ENCODE measurements around the gene PTMA. TPM values are rescaled to one million over a fixed set of nuclear protein-coding genes. Genes with fewer than 3 reads are reported as not detected.

PTMA gene
- total and polyA plus RNA-seq, 5 experiments from 2014 or later: 1,008 to 2,224 (median 1,851) TPM

DNA sequence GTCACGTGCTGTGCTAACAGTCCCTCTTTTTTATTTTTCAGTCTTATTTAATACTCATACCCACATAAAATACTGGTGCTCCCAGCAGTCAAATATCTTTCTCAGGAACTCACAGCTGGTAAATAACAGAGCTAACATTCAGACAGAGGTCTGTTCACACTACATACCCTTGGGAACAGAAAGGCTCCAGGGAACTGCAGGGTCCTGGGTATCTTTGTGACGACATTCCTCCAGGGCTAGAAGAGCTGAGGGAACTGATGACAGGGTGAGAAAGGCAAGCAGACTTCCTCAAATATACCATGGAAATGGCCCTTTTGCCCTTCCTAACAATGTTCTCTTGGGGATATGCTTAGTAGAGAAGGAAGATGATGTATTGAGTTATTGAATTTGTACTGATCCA lies 53.4 kb downstream of the PTMA start:
- no peak for ATAC-seq
- no peaks in the 10 kb centered on the region for H3K9me3 Mint-ChIP-seq
- POLR2A ChIA-PET: no interaction called here
- H3K4me1 Mint-ChIP-seq: peaks cover 12 to 19% (median 17%) of the 10 kb centered on the region in 4 donors
- H3K36me3 Mint-ChIP-seq: peaks cover 0 to 6% (median 0%) of the 10 kb centered on the region in 3 donors
- H3K27me3 Mint-ChIP-seq: no peaks in the 10 kb centered on the region
- no peak for DNase-seq
- no peak overlapping the region for H3K4me3 Mint-ChIP-seq
- no peak overlapping the region for H3K27ac Mint-ChIP-seq

Other genes with a start within 250 kb of the PTMA start
- 100 to 1,000 TPM; 446 to 467 TPM for gene NCL, start 244.0 kb upstream of the PTMA start, total RNA-seq
- gene NCL, start 244.0 kb upstream of the PTMA start, polyA plus RNA-seq: 100 to 1,000 TPM; 370 to 590 (median 468) TPM
- under 1 TPM in 1 of 2 experiments, not detected in 1; 0.10 TPM for gene NMUR1, start 178.1 kb upstream of the PTMA start, total RNA-seq
- 1 to 10 TPM in 1 of 3 donors, under 1 TPM in 2; 0.07 to 3.7 (median 0.17) TPM for gene NMUR1, start 178.1 kb upstream of the PTMA start, polyA plus RNA-seq
- not detected for gene TEX44, start 115.7 kb upstream of the PTMA start, total RNA-seq
- not detected for gene TEX44, start 115.7 kb upstream of the PTMA start, polyA plus RNA-seq
- gene PDE6D, start 72.8 kb downstream of the PTMA start, total RNA-seq: 10 to 100 TPM; 24.7 to 30.6 TPM
- gene PDE6D, start 72.8 kb downstream of the PTMA start, polyA plus RNA-seq: 10 to 100 TPM; 47.9 to 59.5 (median 51.4) TPM
- 10 to 100 TPM; 55.8 to 57.7 TPM for gene COPS7B, start 77.9 kb downstream of the PTMA start, total RNA-seq
- 10 to 100 TPM; 30.0 to 41.0 (median 32.6) TPM for gene COPS7B, start 77.9 kb downstream of the PTMA start, polyA plus RNA-seq
- not detected for gene NPPC, start 217.9 kb downstream of the PTMA start, total RNA-seq
- gene NPPC, start 217.9 kb downstream of the PTMA start, polyA plus RNA-seq: under 1 TPM in 1 of 3 donors, not detected in 2; 0.27 TPM